SH-SY5Y (cell line): ENCODE measurements around the gene MAP2.

Experiments used
- GATA2 ChIP-seq: IDR thresholded peaks from 2 replicates; pipeline ENCODE4 v1.6.1; 2011; ENCODE audit warnings: mild to moderate bottlenecking, low read depth, low read length
- GATA3 ChIP-seq: IDR thresholded peaks from 2 replicates; pipeline ENCODE4 v1.6.1; 2011; ENCODE audit warnings: low read depth, mild to moderate bottlenecking, low read length, moderate library complexity

Gene MAP2

DNA sequence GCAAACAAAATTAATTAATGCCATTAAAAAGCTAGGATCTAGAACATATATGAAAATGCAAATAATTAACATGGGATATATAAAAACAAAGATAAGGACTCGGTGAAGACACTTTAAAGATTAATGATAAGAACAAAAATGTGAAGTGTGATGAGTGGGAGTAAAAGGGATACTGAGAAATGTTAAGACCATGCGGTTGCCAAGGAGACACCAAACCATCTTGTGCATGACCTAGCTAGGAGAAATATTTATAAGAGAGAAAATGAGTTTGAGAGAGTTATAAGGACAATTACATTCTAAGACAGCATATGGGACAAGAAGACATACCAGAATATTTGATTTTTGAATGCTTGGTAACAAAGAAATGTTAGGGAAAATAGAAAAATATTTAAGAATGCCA lies 25.4 kb upstream of the MAP2 start:
- TF ChIP-seq GATA3 (no peak), GATA2 (no peak)

DNA sequence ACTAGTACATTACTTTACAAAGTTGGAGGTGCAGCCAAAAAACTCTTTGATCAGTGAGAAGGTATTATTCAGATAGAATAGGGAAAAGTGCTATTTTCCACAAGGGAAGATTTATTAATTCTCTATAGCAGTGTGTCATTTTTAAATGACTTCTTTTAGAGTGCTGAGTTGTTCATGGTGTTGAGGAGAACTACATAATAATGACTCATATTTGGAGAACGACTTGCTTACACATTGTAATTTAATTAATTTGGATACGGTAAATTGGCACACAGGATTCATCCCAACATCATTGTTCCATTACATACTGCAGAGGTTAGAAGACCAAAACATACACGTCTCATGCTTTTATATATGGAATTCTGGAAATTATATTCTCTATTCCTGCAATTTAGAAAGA lies 22.1 kb upstream of the MAP2 start:
- TF ChIP-seq GATA2 (no peak), GATA3 (no peak)

DNA sequence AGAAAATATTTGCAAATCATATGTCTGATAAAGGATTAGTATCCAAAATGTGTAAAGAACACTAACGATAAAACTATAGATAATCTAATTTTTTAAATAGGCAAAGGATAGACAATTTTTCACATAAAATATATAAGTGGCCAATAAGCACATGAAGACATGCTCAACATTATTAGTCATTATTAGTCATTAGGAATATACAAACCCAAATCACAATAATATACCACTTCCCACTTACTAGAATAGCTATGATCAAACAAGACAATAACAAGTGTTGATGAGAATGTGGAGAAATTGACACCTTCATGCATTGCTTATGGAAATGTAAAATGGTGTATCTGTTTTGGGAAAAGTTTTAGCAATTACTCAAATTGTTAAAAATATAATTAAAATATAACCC lies 12.6 kb upstream of the MAP2 start:
- TF ChIP-seq GATA2: no peak
- TF ChIP-seq GATA3: no peak

DNA sequence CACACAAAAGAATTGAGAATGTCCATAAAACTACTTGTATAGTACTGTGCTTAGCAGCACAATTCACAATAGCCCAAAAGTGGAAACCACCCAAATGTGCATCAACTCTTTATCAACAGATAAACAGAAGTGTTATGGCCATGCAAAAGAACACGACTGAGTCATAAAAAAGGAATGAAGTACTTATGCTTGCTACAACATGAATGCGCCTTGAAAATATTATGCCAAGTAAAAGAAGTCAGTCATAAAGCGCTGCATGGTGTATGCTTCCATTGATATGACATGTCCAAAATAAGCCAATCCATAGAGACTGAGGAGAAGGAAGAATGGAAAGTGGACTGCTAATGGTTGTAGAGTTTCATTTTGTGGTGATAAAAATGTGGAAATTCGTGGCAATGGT lies 12.1 kb upstream of the MAP2 start:
- TF ChIP-seq GATA3 (no peak), GATA2 (no peak)

DNA sequence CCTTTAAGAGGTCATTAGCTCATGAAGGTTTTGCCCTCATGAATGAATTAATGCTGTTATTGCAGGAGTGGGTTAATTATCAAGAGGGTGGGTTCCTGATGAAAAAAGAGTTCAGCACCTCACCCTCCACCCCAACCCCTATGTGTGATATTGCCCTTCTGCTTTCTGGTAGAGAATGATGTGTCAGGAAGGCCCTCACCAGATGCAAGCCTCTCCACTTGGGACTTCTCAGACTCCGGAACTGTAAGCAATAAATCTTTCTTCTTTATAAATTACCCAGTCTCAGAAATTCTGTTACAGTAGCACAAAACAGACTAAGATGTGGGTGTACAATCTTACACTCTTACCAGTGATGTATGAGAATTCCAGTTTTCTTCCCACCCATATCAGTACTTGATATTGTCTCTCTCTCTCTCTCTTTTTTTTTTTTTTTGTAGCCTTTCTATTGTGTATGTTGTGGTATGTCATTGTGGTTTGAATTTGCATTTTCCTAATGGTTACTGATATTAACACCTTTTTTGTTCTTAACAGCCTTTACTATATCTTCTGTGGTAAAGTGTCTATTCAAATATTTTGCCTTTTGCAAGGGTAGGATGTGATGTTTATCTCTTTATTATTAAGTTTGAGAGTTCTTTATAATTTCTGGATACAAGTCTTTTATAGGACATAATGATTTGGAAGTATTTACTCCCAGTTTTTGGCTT lies 10.4 kb upstream of the MAP2 start:
- TF ChIP-seq GATA3 (no peak), GATA2 (no peak)

DNA sequence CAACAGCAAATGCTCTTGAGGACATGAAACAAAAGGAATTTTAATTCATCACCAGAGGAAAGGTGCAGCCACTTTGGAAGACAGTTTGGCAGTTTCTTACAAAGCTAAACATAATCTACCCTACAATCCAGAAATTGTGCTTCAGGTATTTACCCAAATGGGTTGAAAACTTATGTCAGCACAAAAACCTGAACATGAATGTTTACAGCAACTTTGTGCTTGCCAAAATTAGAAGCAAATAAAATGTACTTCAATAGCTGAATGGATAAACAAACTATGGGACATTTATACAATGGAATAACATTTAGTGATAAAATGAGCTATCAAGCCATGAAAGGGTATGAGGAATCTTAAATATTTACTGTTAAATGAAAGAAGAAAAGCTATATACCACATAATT lies 6.9 kb upstream of the MAP2 start:
- TF ChIP-seq GATA3 (no peak), GATA2 (no peak)

DNA sequence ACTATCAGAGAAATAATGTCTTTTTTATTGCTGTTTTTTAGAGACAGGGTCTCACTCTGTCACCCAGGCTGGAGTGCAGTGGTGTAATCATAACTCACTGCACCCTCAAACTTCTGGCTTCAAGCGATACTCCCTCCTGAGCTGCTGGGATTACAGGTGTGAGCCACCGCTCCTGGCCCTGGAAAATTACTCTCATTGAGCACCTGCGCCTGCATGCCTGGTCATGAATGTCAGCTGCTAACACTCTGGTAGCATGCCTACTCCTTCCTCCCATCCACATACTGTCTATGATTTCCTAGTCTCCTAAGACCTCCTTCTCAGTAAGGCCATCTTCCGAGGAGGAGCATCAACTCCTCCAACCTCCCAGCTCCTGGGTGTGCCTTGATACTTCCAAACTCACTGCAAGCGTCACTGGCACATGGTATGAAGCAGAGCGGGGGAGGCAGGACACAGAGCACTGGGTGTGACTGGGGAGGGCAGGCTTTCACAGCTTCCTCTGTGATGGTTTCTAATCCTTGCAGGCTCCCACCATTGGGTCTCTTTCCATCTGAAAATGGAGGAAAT lies 1.6 kb upstream of the MAP2 start:
- TF ChIP-seq GATA3 (no peak), GATA2 (no peak)

DNA sequence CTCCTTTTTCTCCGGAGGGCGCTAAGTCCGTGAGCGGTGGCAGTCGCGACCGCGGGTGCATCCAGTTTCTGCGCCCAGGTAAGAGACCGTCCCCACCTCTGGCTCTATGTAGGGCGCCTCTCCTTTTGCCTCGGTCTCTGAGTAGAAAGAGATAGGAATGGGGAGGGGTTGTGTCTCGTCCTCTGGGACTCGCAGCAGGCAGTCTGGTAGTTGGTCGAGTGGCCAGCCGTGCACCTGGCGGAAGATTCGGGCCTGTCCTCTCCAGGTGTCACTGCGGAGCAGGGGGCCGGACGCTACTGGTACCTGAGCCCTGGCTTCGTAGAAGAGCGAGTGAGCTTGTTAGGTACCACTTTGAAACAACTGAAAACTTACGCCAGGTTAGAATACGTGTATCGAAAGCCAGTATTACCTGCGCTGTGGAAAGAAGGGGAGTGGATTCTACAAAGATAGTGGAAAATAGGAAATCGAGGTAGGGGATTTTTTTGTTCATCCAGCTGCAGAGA lies 403 bp downstream of the MAP2 start:
- TF ChIP-seq GATA3 (no peak), GATA2 (no peak)

DNA sequence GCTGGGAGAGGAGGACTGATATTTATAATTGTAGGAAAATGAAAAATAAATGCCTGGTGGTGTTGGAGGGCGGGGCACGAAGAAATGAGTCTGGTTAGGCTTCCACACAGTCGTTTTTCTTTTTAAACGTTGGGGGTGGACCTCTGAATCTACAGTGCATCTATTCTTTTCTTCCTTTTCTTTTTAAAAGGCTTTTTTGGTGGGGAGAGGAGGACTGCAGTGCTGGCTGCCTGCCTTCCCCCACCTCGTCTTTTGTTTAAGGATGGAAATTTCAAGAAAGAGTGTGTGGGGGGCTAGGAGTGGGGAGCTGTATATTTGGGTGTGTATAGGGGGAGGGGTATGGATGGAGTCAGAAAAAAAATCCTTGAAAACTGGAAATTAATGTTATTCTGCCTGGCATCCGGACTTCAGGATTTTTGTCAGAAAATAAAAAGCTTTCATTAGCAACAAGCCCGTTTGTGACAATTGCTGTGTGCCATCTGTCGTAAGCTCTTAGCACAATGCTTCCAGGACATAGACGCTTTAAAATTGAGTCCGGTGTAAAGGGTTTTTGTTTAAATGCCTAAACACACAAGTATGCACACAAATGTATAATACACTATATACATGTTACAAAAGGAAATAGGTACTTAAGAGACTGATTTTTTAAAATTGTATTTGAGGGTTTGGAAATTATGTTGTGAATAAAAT lies 1.1 kb downstream of the MAP2 start:
- TF ChIP-seq GATA3: no peak
- TF ChIP-seq GATA2: no peak

DNA sequence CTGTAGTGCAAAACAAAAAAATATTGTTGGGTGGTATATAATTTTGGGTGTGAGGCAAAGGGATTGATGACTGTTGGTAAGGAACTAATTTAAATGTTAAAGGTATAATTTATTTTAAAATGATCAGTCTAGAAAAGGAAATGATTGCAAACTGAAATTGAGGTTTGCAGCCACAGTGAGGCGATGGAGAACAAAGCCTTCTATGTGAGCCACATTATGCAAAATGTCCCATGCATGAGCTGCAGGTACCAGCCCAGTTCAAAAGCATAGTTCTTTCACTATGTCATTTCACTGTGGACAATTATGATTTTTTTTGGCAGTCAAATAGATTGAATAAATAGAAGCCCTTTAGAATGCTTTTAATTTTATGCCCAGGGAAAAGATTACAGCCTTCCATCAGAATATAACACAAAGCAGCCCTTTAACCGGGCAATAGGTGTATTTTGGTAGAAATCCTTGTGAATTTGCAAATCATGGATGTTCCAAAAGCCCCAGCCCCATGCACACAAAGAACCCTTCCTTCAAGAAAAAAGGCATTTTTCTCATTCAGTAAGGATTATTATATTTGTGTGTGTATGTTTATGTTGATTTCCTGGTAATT lies 1.7 kb downstream of the MAP2 start:
- TF ChIP-seq GATA2 (no peak), GATA3 (no peak)

DNA sequence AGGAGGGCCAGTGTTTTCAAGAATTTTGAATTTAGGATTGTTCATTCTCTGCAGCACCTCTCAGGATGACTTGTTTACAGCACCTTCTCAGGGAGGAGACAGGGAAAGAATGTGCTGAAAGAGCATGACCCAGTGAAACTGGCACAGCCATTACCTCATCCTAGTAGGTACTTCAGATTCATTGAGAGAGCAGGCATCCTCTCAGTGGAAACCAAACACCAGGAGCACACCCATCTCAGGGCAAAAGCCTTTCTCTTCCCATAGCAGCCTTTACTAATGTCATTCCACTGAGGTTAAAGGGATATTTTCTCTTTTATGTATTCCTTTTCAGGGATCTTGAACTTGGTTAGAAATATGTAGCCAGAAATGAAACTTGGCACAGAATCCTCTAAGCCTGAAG lies 2.6 kb downstream of the MAP2 start:
- TF ChIP-seq GATA3 (no peak), GATA2 (no peak)

DNA sequence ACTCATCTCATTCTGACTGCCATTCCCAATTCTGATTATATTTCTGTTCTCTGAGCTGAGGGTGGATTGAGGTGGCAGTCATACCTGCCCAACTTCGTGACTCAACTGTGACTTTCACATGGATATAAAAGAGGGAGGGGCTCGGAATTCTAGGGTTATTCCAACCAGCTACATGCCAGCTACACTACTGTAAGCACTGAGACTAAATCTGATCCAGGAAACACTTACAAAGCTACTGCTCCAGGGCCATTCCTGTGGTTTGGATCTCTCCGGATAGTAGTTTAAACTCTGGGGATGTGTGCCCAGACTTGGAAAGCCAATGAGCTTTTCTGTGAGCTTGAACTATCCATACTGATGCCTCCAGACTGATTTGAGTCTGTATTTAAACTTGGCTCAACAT lies 7.9 kb downstream of the MAP2 start:
- TF ChIP-seq GATA3 (no peak), GATA2 (no peak)

DNA sequence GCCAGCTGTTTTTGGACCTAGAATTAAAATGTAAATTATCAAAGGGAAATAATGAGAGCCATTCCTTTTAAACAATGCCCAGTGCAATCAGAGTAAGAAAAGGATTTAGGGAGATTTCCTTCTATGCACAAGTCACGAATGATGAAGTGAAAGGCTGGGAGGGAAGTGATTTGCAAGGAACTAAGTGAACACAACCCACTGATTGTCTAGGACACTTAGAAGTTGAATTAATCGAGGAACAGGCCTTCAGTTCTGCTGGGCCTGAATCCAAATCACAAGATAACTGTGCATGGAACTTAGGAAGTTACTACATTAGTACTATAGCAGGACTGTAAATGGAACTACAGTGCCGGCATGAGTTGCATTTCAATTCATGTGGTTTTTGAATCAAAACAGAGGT lies 17.7 kb downstream of the MAP2 start:
- no peak for TF ChIP-seq GATA3
- TF ChIP-seq GATA2: no peak

DNA sequence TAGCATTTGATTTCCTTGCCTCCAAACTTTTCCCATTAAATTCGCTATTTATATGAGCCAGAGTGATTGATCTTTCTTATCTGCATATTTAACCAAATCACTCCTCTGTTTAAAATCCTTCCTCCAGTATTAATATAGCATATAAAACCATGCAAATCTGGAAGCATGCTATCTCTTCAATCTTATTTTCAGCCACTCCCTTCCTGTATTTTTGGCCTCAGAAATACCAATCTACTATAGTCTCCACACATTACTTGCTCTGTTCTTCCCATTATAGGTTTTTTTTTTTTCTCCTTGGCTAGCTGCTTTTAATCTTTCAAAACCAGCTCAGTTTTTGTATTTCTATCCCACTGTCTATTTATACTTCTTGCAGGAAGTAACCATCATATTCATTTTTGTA lies 19.1 kb downstream of the MAP2 start:
- no peak for TF ChIP-seq GATA2
- TF ChIP-seq GATA3: no peak

DNA sequence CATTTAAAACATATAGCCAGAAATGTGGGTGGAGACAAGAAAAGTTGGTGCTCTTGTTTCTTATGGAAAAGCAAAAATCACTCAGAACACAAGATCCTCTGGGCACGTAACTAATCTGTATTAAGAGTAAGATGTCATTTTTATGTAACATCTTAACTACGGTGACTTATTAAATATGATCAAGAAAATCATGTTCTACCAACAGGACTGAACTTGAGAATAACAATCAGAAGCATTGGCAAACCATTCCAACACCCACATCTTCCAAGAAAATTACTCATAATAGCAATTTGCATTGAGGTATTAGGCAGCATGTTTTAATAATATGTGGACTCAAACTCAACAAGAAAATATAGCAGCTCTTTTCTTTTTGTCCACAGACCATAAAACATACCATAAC lies 21.6 kb downstream of the MAP2 start:
- TF ChIP-seq GATA2 (no peak), GATA3 (no peak)
